HG02623 (cell line): ENCODE data around the gene MRPS31.
A peak's percentile ranks its signal among the peaks of the same experiment; 100 is the strongest.

Experiments
- ATAC-seq: cut with Tn5 transposase; IDR thresholded peaks from one replicate; pipeline ENCODE4 v1.9.1; 2021; ENCODE audit warnings: moderate library complexity; ENCODE audit not compliant: unreplicated experiment

Gene MRPS31

GRCh38 chr13:40770934-40771618 lies at the start of gene MRPS31:
Gene MRPS31, minus strand, starts transcription at chr13:40771190. Its CDS starts 54 bp downstream, at chr13:40771136.
- ATAC-seq = peak; percentile 95

GRCh38 chr13:40819797-40820315 lies 48.9 kb upstream of the MRPS31 start:
- no peak for ATAC-seq

GRCh38 chr13:40818926-40819325 lies 47.9 kb upstream of the MRPS31 start:
- ATAC-seq = no peak

GRCh38 chr13:40814803-40815202 lies 43.8 kb upstream of the MRPS31 start:
- no peak for ATAC-seq

- ATAC-seq = no peak
Observed at GRCh38 chr13:40813667-40814454, 42.9 kb upstream of the MRPS31 start.

- no peak for ATAC-seq
Observed at GRCh38 chr13:40812724-40813445, 41.9 kb upstream of the MRPS31 start.

GRCh38 chr13:40812102-40812501 lies 41.1 kb upstream of the MRPS31 start:
- no peak for ATAC-seq

- ATAC-seq = no peak
Observed at GRCh38 chr13:40809471-40809870, 38.5 kb upstream of the MRPS31 start.

- no peak for ATAC-seq
Observed at GRCh38 chr13:40806241-40806640, 35.3 kb upstream of the MRPS31 start.

GRCh38 chr13:40803316-40803715 lies 32.3 kb upstream of the MRPS31 start:
- no peak for ATAC-seq

GRCh38 chr13:40801255-40802217 lies 30.5 kb upstream of the MRPS31 start:
- no peak for ATAC-seq

GRCh38 chr13:40800559-40800958 lies 29.6 kb upstream of the MRPS31 start:
- ATAC-seq = no peak

- no peak for ATAC-seq
Observed at GRCh38 chr13:40799508-40799907, 28.5 kb upstream of the MRPS31 start.

- no peak for ATAC-seq
Observed at GRCh38 chr13:40798380-40798779, 27.4 kb upstream of the MRPS31 start.

- ATAC-seq = no peak
Observed at GRCh38 chr13:40796649-40797048, 25.7 kb upstream of the MRPS31 start.

GRCh38 chr13:40794414-40795368 lies 23.7 kb upstream of the MRPS31 start:
- ATAC-seq = no peak

GRCh38 chr13:40793339-40793738 lies 22.3 kb upstream of the MRPS31 start:
- no peak for ATAC-seq

- ATAC-seq = no peak
Observed at GRCh38 chr13:40792284-40793051, 21.5 kb upstream of the MRPS31 start.
